Measurements from ENCODE around the gene TMPRSS13.

DNA sequence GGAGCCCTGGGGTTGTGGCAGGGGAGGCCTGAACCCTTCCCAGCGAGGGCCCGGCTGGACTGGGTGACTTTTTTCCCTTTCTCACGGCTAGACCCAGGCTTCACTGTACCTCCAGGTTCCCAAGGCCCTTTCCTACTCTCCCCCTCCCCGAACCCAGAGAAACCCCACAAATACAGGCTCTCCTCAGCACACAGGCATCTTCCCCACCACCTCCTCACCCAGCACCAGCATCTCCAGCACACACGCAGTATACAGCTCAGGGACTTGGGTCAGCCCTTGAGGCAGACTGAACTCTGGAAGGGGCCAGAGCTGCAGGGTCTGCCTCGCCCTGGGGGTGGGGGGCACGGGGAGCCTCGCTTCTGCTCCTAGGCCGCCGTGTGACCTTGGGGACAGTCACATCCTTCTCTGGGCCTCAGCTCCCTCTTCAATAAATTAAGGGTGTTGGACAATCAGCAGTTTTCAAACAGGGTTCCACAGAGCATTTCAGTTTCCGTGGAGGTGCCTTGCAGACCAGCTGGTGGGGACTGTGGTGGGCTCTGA, 4.5 kb downstream of the TMPRSS13 start:
- no peak for TF ChIP-seq FOXK2 (IDR thresholded peaks at IDR 0.05)
- no peak for TF ChIP-seq SUZ12 (IDR thresholded peaks at IDR 0.05)
- no peak for TF ChIP-seq NFRKB (IDR thresholded peaks at IDR 0.05)
- TF ChIP-seq, protein P1, sequence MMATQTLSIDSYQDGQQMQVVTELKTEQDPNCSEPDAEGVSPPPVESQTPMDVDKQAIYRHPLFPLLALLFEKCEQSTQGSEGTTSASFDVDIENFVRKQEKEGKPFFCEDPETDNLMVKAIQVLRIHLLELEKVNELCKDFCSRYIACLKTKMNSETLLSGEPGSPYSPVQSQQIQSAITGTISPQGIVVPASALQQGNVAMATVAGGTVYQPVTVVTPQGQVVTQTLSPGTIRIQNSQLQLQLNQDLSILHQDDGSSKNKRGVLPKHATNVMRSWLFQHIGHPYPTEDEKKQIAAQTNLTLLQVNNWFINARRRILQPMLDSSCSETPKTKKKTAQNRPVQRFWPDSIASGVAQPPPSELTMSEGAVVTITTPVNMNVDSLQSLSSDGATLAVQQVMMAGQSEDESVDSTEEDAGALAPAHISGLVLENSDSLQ (IDR thresholded peaks at IDR 0.05): no peak
- TF ChIP-seq ZNF384 (IDR thresholded peaks at IDR 0.05): no peak
- no peak for TF ChIP-seq FOXM1 (IDR thresholded peaks at IDR 0.05; ENCODE audit: borderline replicate concordance)
- no peak for TF ChIP-seq BHLHE40 (IDR thresholded peaks at IDR 0.05; ENCODE audit: borderline replicate concordance)
- no peak for TF ChIP-seq L3MBTL2 (conservative IDR thresholded peaks at IDR 0.05)
- no peak for TF ChIP-seq SP1 (IDR thresholded peaks at IDR 0.05)
- no peak for TF ChIP-seq HDGF (IDR thresholded peaks at IDR 0.05; ENCODE audit: borderline replicate concordance)
- TF ChIP-seq ARNT (IDR thresholded peaks at IDR 0.05): no peak

Data from HEK293T (cell line).